Measurements from ENCODE around the gene DDX59. TPM values are rescaled to one million over a fixed set of nuclear protein-coding genes. Genes with fewer than 3 reads are reported as not detected.

Gene DDX59
- polyA plus RNA-seq, 1 donor (not counting 4 experiments of a cell fraction or from before 2014, with no cell fraction given), result 14.4 TPM

DNA sequence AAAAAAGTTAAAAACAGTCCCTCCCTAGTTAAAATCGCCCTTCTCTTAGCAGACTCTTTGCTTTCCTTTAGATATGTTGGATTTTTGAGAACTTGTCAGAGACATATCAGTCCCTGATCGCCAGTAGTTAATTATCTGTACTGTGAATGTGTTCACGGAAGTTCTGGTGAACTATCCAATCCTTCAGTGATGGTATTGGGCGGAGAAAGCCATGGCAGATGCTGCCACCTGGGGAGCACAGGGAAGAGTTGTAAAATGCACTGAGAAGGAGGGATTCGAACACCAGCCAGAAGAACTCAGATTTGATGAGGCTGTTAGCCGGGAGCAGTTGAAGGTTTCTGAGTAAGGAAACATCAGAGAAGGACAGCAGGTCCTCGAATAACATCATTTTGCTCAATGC is 31.6 kb downstream of the DDX59 start:
- no peak overlapping the region for H3K27ac ChIP-seq (ENCODE audit: control insufficient read depth, insufficient read depth, low read length)
- no peak overlapping the region for H3K9ac ChIP-seq (ENCODE audit: control insufficient read depth, extremely low read depth, insufficient read depth, low read length)
- no peaks in the 10 kb centered on the region for H3K9me1 ChIP-seq (ENCODE audit: control insufficient read depth, extremely low read depth, insufficient read depth, low read length)
- H3K4me1 ChIP-seq (ENCODE audit: control insufficient read depth, extremely low read depth, insufficient read depth, low read length), result peaks cover 19% of the 10 kb centered on the region
- H3K4me3 ChIP-seq (ENCODE audit: control insufficient read depth in 2 of 3, extremely low read depth in 1 of 3, insufficient read depth in 2 of 3, low read depth in 1 of 3, low read length in 3 of 3), result no peak overlapping the region
- H3K36me3 ChIP-seq (ENCODE audit: control insufficient read depth in 2 of 2, extremely low read depth in 1 of 2, insufficient read depth in 2 of 2, low read length in 2 of 2), result no peaks in the 10 kb centered on the region
- dilution Hi-C loops (cut with MboI; ENCODE audit: extremely low pct_ligation_motif_present, low sequenced_read_pairs), result no loop called here
- H3K27me3 ChIP-seq (ENCODE audit: control insufficient read depth, extremely low read depth, insufficient read depth, low read length), result no peaks in the 10 kb centered on the region
- DNase-seq (ENCODE audit: low read depth, low spot score) (no peak), FAIRE-seq (no peak)
- TF ChIP-seq, protein P1, sequence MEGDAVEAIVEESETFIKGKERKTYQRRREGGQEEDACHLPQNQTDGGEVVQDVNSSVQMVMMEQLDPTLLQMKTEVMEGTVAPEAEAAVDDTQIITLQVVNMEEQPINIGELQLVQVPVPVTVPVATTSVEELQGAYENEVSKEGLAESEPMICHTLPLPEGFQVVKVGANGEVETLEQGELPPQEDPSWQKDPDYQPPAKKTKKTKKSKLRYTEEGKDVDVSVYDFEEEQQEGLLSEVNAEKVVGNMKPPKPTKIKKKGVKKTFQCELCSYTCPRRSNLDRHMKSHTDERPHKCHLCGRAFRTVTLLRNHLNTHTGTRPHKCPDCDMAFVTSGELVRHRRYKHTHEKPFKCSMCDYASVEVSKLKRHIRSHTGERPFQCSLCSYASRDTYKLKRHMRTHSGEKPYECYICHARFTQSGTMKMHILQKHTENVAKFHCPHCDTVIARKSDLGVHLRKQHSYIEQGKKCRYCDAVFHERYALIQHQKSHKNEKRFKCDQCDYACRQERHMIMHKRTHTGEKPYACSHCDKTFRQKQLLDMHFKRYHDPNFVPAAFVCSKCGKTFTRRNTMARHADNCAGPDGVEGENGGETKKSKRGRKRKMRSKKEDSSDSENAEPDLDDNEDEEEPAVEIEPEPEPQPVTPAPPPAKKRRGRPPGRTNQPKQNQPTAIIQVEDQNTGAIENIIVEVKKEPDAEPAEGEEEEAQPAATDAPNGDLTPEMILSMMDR (optimal IDR thresholded peaks at IDR 0.05 in 1 of 3, IDR thresholded peaks at IDR 0.05 in 1 of 3, conservative IDR thresholded peaks at IDR 0.05 in 1 of 3; ENCODE audit: extremely low read depth in 1 of 3, insufficient read depth in 2 of 3, low read length in 3 of 3), result peak in 1 of 3 experiments; percentile 7
- TF ChIP-seq EZH2 (IDR thresholded peaks at IDR 0.05; ENCODE audit: low read length), result no peak
- no peaks in the 10 kb centered on the region for H3K79me2 ChIP-seq (ENCODE audit: control insufficient read depth, insufficient read depth, low read length)
- H2AFZ ChIP-seq (ENCODE audit: control insufficient read depth, low read length), result no peak overlapping the region
- no peaks in the 10 kb centered on the region for H3K9me3 ChIP-seq (ENCODE audit: control insufficient read depth, low read depth, low read length)
- no peak overlapping the region for H3K4me2 ChIP-seq (ENCODE audit: control insufficient read depth, extremely low read depth, insufficient read depth, low read depth, low read length)
- no peaks in the 10 kb centered on the region for H4K20me1 ChIP-seq (ENCODE audit: control insufficient read depth, extremely low read depth, insufficient read depth, low read length)

DNA sequence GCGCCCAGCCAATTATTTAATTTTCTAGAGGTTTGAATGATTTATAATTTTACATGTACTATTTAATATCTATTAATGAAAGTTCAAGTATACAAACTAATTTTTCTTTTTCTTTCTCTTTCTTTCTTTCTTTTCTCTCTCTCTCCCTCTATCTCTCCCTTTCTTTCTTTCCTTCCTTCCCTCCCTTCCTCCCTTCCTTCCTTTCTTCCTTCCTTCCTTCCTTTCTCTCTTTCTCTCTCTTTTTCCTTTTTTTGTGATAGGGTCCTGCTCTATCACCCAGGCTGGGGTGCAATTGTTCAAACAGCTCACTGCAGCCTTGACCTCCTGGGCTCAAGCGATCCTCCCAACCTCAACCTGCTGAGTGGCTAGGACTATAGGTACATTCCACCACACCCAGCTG is 33.0 kb downstream of the DDX59 start:
- no peak overlapping the region for H2AFZ ChIP-seq (ENCODE audit: control insufficient read depth, low read length)
- no peaks in the 10 kb centered on the region for H3K79me2 ChIP-seq (ENCODE audit: control insufficient read depth, insufficient read depth, low read length)
- DNase-seq (ENCODE audit: low read depth, low spot score) (no peak), FAIRE-seq (no peak)
- no peak overlapping the region for H3K4me3 ChIP-seq (ENCODE audit: control insufficient read depth in 2 of 3, extremely low read depth in 1 of 3, insufficient read depth in 2 of 3, low read depth in 1 of 3, low read length in 3 of 3)
- no peaks in the 10 kb centered on the region for H3K9me3 ChIP-seq (ENCODE audit: control insufficient read depth, low read depth, low read length)
- dilution Hi-C loops (cut with MboI; ENCODE audit: extremely low pct_ligation_motif_present, low sequenced_read_pairs), result no loop called here
- H3K4me1 ChIP-seq (ENCODE audit: control insufficient read depth, extremely low read depth, insufficient read depth, low read length), result peaks cover 19% of the 10 kb centered on the region
- TF ChIP-seq EZH2 (IDR thresholded peaks at IDR 0.05; ENCODE audit: low read length), result no peak
- TF ChIP-seq, protein P1 (optimal IDR thresholded peaks at IDR 0.05 in 1 of 3, IDR thresholded peaks at IDR 0.05 in 1 of 3, conservative IDR thresholded peaks at IDR 0.05 in 1 of 3; ENCODE audit: extremely low read depth in 1 of 3, insufficient read depth in 2 of 3, low read length in 3 of 3), result no peak
- no peak overlapping the region for H3K27ac ChIP-seq (ENCODE audit: control insufficient read depth, insufficient read depth, low read length)
- H3K4me2 ChIP-seq (ENCODE audit: control insufficient read depth, extremely low read depth, insufficient read depth, low read depth, low read length), result no peak overlapping the region
- H3K9ac ChIP-seq (ENCODE audit: control insufficient read depth, extremely low read depth, insufficient read depth, low read length), result no peak overlapping the region
- no peaks in the 10 kb centered on the region for H4K20me1 ChIP-seq (ENCODE audit: control insufficient read depth, extremely low read depth, insufficient read depth, low read length)
- H3K9me1 ChIP-seq (ENCODE audit: control insufficient read depth, extremely low read depth, insufficient read depth, low read length), result no peaks in the 10 kb centered on the region
- H3K36me3 ChIP-seq (ENCODE audit: control insufficient read depth in 2 of 2, extremely low read depth in 1 of 2, insufficient read depth in 2 of 2, low read length in 2 of 2), result no peaks in the 10 kb centered on the region
- no peaks in the 10 kb centered on the region for H3K27me3 ChIP-seq (ENCODE audit: control insufficient read depth, extremely low read depth, insufficient read depth, low read length)

Data from keratinocyte (primary cell).